SU-DHL-6 (cell line): ENCODE measurements around the gene KDM4B.

ENCODE experiments used
- EZH2phosphoT487 ChIP-seq: fragments of 200-600 bp; sonication (generic), shearing (Covaris generic); conservative IDR thresholded peaks from 2 replicates; pipeline ENCODE4 v1.6.1; 2018; ENCODE audit warnings: mild to moderate bottlenecking, antibody characterized with exemption, low read length, moderate library complexity, mixed read lengths
- TF ChIP-seq, protein P1 (sequence below): fragments of 200-600 bp; sonication (generic); IDR thresholded peaks from one replicate; pipeline ENCODE4 v1.5.1; 2017; ENCODE audit warnings: antibody characterized with exemption, mild to moderate bottlenecking, low read length, moderate library complexity; ENCODE audit not compliant: insufficient read depth, poor library complexity, severe bottlenecking

DNA sequence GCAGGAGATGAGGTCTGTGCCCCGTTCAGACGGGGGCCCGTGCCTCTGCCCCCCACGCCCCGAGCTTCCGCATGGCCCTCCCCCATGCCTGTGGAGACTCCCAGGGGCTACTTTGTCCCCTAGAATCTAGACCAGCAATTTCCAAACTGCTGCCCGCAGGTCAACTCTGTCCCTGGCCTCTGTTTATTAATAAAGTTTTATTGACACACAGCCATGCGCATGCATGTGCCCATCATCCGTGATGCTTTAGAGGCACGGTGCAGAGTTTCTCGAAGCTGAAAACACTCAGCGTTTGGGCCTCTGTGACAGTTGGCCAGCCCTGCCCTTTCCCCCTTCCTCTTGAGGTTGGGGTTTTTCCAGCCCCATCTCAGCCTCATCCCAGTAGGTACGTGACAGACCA, 140.0 kb downstream of the KDM4B start:
- TF ChIP-seq, protein P1, sequence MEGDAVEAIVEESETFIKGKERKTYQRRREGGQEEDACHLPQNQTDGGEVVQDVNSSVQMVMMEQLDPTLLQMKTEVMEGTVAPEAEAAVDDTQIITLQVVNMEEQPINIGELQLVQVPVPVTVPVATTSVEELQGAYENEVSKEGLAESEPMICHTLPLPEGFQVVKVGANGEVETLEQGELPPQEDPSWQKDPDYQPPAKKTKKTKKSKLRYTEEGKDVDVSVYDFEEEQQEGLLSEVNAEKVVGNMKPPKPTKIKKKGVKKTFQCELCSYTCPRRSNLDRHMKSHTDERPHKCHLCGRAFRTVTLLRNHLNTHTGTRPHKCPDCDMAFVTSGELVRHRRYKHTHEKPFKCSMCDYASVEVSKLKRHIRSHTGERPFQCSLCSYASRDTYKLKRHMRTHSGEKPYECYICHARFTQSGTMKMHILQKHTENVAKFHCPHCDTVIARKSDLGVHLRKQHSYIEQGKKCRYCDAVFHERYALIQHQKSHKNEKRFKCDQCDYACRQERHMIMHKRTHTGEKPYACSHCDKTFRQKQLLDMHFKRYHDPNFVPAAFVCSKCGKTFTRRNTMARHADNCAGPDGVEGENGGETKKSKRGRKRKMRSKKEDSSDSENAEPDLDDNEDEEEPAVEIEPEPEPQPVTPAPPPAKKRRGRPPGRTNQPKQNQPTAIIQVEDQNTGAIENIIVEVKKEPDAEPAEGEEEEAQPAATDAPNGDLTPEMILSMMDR, result no peak
- TF ChIP-seq EZH2phosphoT487, result no peak
